Colonic mucosa (tissue), 4 donors: ENCODE results near the gene SCUBE1. TPM values are rescaled to one million over a fixed set of nuclear protein-coding genes. Genes with fewer than 3 reads are reported as not detected.

Experiments used
- DNase-seq: peaks from one replicate; pipeline ENCODE4 v3.0.0-alpha.2; 2020
- H3K27ac ChIP-seq: fragments of 200-600 bp; one replicate; pipeline ENCODE4 v1.8.0; 2021
- H3K27me3 ChIP-seq: fragments of 200-600 bp; one replicate; pipeline ENCODE4 v1.8.0; 2021
- H3K36me3 ChIP-seq: fragments of 200-600 bp; one replicate; pipeline ENCODE4 v1.8.0; 2021
- H3K4me1 ChIP-seq: fragments of 200-600 bp; one replicate; pipeline ENCODE4 v1.8.0; 2021; ENCODE audit warnings: mild to moderate bottlenecking
- H3K4me3 ChIP-seq: fragments of 200-600 bp; one replicate; pipeline ENCODE4 v1.8.0; 2021
- H3K9ac ChIP-seq, 2 donors: one replicate each; pipeline ENCODE4 v1.7.0; 2013; ENCODE audit warnings: control low read depth in 2 of 2, low read depth in 2 of 2, low read length in 2 of 2
- H3K9me3 ChIP-seq: fragments of 200-600 bp; one replicate; pipeline ENCODE4 v1.8.0; 2021
- intact Hi-C: fragments of 100-400 bp; cut with DNase I; formaldehyde crosslinking; loops from one replicate; pipeline ENCODE4 v1.14.1; 2022
- total RNA-seq, 2 donors: library from RNA; stranded (reverse); fragmentation: NEBNext Ultra II Directional in 1 of 2; extraction: Animal tissue kit (Norgen Biotek cat#: 25700) in 1 of 2; gene quantifications; one replicate each; pipeline ENCODE4 v1.2.1, GENCODE V29; 2021
- TF ChIP-seq, protein P1 (sequence below): fragments of 200-600 bp; IDR thresholded peaks from one replicate; pipeline ENCODE4 v1.8.0; 2022; ENCODE audit warnings: antibody characterized with exemption, mild to moderate bottlenecking
- donor health status: healthy.
- donor health status: DM: no; HTN: no; CAD: no.
- donor health status: DM: no; HTN: no; CAD: no.

The SCUBE1 gene
- total RNA-seq, 2 donors from 2014 or later, result 1.7 to 5.6 TPM

- H3K27ac ChIP-seq, result no peak overlapping the region
- no peaks in the 10 kb centered on the region for H3K27me3 ChIP-seq
- TF ChIP-seq, protein P1, sequence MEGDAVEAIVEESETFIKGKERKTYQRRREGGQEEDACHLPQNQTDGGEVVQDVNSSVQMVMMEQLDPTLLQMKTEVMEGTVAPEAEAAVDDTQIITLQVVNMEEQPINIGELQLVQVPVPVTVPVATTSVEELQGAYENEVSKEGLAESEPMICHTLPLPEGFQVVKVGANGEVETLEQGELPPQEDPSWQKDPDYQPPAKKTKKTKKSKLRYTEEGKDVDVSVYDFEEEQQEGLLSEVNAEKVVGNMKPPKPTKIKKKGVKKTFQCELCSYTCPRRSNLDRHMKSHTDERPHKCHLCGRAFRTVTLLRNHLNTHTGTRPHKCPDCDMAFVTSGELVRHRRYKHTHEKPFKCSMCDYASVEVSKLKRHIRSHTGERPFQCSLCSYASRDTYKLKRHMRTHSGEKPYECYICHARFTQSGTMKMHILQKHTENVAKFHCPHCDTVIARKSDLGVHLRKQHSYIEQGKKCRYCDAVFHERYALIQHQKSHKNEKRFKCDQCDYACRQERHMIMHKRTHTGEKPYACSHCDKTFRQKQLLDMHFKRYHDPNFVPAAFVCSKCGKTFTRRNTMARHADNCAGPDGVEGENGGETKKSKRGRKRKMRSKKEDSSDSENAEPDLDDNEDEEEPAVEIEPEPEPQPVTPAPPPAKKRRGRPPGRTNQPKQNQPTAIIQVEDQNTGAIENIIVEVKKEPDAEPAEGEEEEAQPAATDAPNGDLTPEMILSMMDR, result no peak
- no peak overlapping the region for H3K4me3 ChIP-seq
- no peaks in the 10 kb centered on the region for H3K36me3 ChIP-seq
- DNase-seq, result no peak
- no peak overlapping the region for H3K9ac ChIP-seq
- no peaks in the 10 kb centered on the region for H3K4me1 ChIP-seq
- intact Hi-C loops, result no loop called here
- H3K9me3 ChIP-seq, result no peaks in the 10 kb centered on the region
Measured at GRCh38 chr22:43205261-43205691, 137.9 kb downstream of the SCUBE1 start.

- H3K9me3 ChIP-seq, result no peaks in the 10 kb centered on the region
- intact Hi-C loops, result no loop called here
- no peaks in the 10 kb centered on the region for H3K27me3 ChIP-seq
- H3K36me3 ChIP-seq, result no peaks in the 10 kb centered on the region
- H3K9ac ChIP-seq, result no peak overlapping the region
- no peaks in the 10 kb centered on the region for H3K4me1 ChIP-seq
- no peak overlapping the region for H3K4me3 ChIP-seq
- no peak overlapping the region for H3K27ac ChIP-seq
- TF ChIP-seq, protein P1, result no peak
- DNase-seq, result no peak
Measured at GRCh38 chr22:43203471-43203981, 139.6 kb downstream of the SCUBE1 start.

GRCh38 chr22:43202756-43203410, 140.3 kb downstream of the SCUBE1 start:
- no peaks in the 10 kb centered on the region for H3K36me3 ChIP-seq
- no peak overlapping the region for H3K9ac ChIP-seq
- no peak for DNase-seq
- no peaks in the 10 kb centered on the region for H3K27me3 ChIP-seq
- TF ChIP-seq, protein P1, result no peak
- H3K27ac ChIP-seq, result no peak overlapping the region
- intact Hi-C loops, result no loop called here
- H3K4me3 ChIP-seq, result no peak overlapping the region
- H3K4me1 ChIP-seq, result no peaks in the 10 kb centered on the region
- H3K9me3 ChIP-seq, result no peaks in the 10 kb centered on the region

GRCh38 chr22:43202326-43202725, 140.8 kb downstream of the SCUBE1 start:
- H3K36me3 ChIP-seq, result no peaks in the 10 kb centered on the region
- H3K4me3 ChIP-seq, result no peak overlapping the region
- no peak overlapping the region for H3K27ac ChIP-seq
- DNase-seq, result no peak
- intact Hi-C loops, result no loop called here
- H3K4me1 ChIP-seq, result no peaks in the 10 kb centered on the region
- H3K9me3 ChIP-seq, result no peaks in the 10 kb centered on the region
- TF ChIP-seq, protein P1, result no peak
- H3K9ac ChIP-seq, result no peak overlapping the region
- no peaks in the 10 kb centered on the region for H3K27me3 ChIP-seq

DNA sequence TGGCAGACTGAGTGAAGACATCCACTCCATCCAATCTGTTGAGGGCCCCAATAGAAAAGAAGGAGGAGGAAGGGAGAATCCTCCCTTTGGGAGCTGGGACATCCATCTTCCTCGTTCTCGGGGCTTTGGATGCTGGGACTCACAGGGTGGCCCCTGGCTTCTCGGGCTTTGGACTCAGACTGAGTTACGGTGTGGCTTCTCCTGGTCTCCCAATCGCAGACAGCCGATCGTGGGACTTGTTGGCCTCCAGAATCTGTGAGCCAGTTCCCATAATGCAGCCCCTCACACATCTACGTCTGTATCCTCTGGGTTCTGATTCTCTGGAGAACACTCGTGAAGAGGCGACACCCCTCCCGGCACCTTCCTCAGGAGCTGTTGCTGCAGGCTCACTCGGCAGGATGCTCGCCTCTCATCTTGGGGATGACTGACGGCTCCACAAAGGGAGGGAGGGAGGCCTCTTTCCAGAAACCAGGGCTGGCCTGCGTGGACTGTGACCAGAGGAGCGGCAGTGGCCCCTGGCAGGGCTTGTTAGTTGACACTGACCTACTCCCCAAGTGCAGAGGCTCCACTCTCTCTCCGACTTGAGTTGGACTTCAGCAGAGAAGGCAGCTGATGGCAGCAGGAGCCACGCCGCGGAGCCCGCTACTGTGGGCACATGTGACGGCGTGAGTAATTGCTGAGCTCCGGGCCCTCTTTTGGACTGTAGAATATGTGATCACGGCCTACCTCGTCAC, 141.5 kb downstream of the SCUBE1 start:
- Histone ChIP-seq H3K27ac (no peak overlapping the region), H3K4me1 (no peaks in the 10 kb centered on the region), H3K9ac (no peak overlapping the region), H3K4me3 (no peak overlapping the region), H3K36me3 (no peaks in the 10 kb centered on the region), H3K9me3 (no peaks in the 10 kb centered on the region), H3K27me3 (no peaks in the 10 kb centered on the region)
- intact Hi-C loops, result no loop called here
- TF ChIP-seq, protein P1, result no peak
- no peak for DNase-seq
